HG03064 (cell line): ENCODE measurements around the gene RPL23.
A peak's percentile ranks its signal among the peaks of the same experiment; 100 is the strongest.
"Not testable (repeated sequence)": the region's sequence is repeated elsewhere in the genome, so short reads cannot be mapped to it uniquely, and the experiment has no call there.

ENCODE experiments used
- ATAC-seq: cut with Tn5 transposase; IDR thresholded peaks from one replicate; pipeline ENCODE4 v1.9.1; 2021; ENCODE audit warnings: low read depth; ENCODE audit not compliant: unreplicated experiment

RPL23 gene

GRCh38 chr17:38868817-38869525, 15.4 kb upstream of the RPL23 start:
- no peak for ATAC-seq

- ATAC-seq, result no peak
Measured at GRCh38 chr17:38867968-38868816, 14.7 kb upstream of the RPL23 start.

- ATAC-seq, result no peak
Measured at GRCh38 chr17:38867179-38867967, 13.9 kb upstream of the RPL23 start.

GRCh38 chr17:38864636-38865398, 11.3 kb upstream of the RPL23 start:
- ATAC-seq, result no peak

GRCh38 chr17:38861399-38861843, 7.9 kb upstream of the RPL23 start:
- no peak for ATAC-seq

GRCh38 chr17:38857271-38857670, 3.8 kb upstream of the RPL23 start:
- no peak for ATAC-seq

GRCh38 chr17:38855101-38855714, 1.7 kb upstream of the RPL23 start:
- not testable (repeated sequence) for ATAC-seq

- ATAC-seq, result no peak
Measured at GRCh38 chr17:38852771-38853291, 690 bp downstream of the RPL23 start.

GRCh38 chr17:38851434-38851833, 2.1 kb downstream of the RPL23 start:
- no peak for ATAC-seq

- no peak for ATAC-seq
Measured at GRCh38 chr17:38850374-38850773, 3.1 kb downstream of the RPL23 start.

- ATAC-seq, result no peak
Measured at GRCh38 chr17:38848939-38849605, 4.4 kb downstream of the RPL23 start.

- ATAC-seq, result no peak
Measured at GRCh38 chr17:38848557-38848891, 5.0 kb downstream of the RPL23 start.

- no peak for ATAC-seq
Measured at GRCh38 chr17:38844261-38844757, 9.2 kb downstream of the RPL23 start.

- ATAC-seq, result no peak
Measured at GRCh38 chr17:38825762-38826247, 27.7 kb downstream of the RPL23 start.

GRCh38 chr17:38824899-38825761, 28.4 kb downstream of the RPL23 start, which contains the start of gene CWC25:
Gene CWC25, minus strand, starts transcription at chr17:38825321. Its CDS starts 138 bp downstream, at chr17:38825183.
- peak; percentile 47 for ATAC-seq

GRCh38 chr17:38815576-38816193, 37.8 kb downstream of the RPL23 start:
- no peak for ATAC-seq

GRCh38 chr17:38809828-38810227, 43.7 kb downstream of the RPL23 start:
- no peak for ATAC-seq
